Endometrium (tissue), 2 donors: ENCODE data around the gene PDE9A.
"Not testable (repeated sequence)": the region's sequence is repeated elsewhere in the genome, so short reads cannot be mapped to it uniquely, and the experiment has no call there.

Experiments used
- FAIRE-seq: peaks from 2 replicates; lab custom pipeline; 2012; peaks lifted over from hg19 to GRCh38; lab: Jason Lieb, UNC
- donor health status: control.
- donor health status: control.

PDE9A gene

DNA sequence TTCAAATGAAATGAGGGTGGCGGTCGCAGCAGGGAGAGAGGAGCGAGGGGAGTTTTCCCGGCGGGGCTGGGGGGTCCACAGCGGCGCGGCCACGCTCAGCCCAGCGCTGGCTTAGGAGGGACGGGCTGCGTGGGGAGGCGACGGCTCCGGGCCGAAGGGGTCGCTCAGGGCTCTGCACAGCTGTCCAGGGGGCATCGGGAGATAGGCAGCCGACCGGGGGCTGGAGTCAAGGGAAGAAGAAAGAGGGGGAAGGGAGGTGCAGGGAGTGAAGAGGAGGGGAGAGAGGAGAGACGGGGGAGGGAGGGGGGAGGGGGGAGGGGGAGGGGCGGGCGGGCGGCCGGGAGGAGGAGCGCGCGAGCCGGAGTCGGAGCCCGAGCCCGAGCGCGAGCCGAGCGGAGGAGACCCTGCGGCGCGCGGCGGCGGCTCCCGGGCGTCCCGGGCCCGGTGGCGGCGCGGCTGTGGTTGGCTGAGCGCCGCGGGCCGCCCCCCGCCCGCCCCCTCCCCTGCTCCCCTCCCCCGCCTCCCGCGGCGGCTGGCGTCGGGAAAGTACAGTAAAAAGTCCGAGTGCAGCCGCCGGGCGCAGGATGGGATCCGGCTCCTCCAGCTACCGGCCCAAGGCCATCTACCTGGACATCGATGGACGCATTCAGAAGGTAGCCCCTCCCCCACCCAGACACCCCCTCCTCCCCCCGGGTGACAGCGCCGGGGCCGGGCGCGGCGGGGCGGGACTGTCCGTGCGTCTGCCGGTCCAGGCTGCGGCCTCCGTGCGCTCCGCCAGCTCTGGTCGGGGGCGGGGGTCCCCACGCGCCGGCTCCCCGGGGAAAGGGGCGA is at the start of gene PDE9A:
Gene PDE9A (plus strand): TSS at position 391 of the 831 bp plus-strand sequence. CDS start 194 bp downstream, at position 585.
- no peak for FAIRE-seq

GRCh38 chr21:42607102-42607501 is 46.3 kb upstream of the PDE9A start:
- FAIRE-seq: no peak

GRCh38 chr21:42607525-42608102 is 45.8 kb upstream of the PDE9A start:
- no peak for FAIRE-seq

GRCh38 chr21:42608446-42608845 is 45.0 kb upstream of the PDE9A start:
- FAIRE-seq: no peak

- FAIRE-seq: no peak
Observed at GRCh38 chr21:42609811-42610210, 43.6 kb upstream of the PDE9A start.

GRCh38 chr21:42611852-42612251 is 41.6 kb upstream of the PDE9A start:
- no peak for FAIRE-seq

DNA sequence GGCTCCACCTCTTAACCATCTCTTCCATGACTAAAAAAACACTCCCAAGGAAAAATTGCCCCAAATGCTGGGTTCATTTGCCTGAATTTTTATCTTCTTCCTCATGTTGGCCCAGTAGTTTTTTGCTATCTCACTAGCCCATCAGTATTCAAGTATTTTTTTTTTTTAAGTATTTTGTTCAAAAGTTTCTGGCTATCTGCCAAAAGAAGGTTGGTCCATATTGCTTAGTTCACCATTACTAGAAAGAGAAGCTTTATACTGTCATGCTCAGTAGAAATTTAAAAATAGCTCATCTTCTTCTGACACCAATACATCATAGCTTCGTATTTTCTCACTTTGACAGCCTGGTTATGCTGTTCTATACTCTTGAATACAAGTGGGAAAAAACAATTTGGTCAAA is 41.0 kb upstream of the PDE9A start:
- no peak for FAIRE-seq

GRCh38 chr21:42613756-42614155 is 39.7 kb upstream of the PDE9A start:
- no peak for FAIRE-seq

DNA sequence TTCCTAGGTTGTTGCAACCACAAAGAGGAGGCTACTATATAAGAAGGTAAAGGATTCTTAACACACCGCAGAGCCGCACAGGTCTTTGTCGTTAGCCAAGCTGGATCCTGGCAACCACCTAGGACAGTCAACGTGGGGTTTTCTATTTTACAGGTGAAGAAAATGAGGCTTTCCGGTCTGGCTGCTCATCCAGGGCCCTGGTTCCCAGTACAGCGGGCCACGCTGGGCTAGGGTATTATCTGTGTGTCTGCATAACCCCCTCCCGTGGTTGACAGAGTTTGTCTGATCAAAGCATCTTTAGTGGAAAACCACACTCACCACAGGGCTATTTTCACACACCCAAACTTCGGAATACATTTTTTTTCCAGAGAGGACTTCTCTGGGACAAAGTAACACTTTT is 39.0 kb upstream of the PDE9A start:
- no peak for FAIRE-seq

DNA sequence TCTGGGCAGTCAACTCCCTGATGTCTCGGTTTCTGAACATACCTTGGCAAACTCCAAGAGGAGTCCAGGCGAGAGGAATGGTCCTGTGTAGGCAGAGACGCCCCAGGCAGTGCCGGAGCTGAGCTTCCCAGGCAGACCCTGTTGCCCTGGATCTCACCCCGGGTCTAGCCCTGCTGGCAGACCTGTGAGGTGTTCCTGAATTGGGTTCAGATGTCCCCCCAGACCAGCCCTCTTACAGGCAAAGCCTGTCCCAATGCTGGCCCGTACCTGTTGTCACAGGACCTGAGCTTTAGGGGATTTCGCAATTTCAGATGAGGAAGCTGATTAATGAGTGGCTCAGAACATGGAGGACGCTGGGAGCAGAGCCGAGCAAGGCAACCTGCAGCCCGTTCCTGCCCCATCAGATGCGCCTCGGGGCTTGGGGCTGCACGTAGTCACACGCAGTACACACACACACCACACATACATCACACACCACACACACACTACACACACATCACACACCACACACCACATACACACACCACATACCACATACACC is 38.5 kb upstream of the PDE9A start:
- no peak for FAIRE-seq

GRCh38 chr21:42615377-42615776 is 38.0 kb upstream of the PDE9A start:
- not testable (repeated sequence) for FAIRE-seq

DNA sequence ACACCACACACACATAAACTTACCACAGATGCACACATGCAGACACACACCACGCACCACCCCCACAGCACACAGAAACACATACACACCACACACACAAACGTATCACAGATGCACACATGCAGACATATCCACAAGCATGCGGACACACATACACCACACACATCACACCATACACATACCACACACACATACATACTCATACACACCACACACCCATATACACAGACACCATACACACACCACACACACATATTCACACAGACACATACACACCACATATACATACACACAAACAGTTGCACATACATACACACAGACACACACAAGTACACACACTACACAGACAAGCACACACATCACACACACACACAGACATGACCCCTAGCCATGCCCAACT is 37.5 kb upstream of the PDE9A start:
- FAIRE-seq: no peak

DNA sequence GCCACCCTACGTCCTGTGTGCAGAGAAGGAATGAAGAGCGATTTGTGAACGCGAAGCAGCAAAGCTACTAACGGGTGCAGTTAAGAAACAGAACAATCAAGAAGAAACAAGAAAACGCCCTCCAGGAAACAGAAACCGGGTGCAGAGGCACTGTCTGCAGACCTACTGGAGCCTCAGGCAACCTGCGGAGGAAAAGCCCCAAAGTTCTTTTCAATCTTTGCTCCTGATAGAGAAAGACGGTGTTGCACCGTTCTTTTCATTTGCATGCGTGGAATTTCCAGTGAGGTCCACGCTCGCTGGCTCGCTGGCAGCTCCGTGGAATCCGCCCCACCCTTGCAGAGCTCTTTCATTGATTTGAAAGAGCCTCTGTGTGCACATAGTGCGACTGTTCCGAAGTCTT is 37.0 kb upstream of the PDE9A start:
- no peak for FAIRE-seq

DNA sequence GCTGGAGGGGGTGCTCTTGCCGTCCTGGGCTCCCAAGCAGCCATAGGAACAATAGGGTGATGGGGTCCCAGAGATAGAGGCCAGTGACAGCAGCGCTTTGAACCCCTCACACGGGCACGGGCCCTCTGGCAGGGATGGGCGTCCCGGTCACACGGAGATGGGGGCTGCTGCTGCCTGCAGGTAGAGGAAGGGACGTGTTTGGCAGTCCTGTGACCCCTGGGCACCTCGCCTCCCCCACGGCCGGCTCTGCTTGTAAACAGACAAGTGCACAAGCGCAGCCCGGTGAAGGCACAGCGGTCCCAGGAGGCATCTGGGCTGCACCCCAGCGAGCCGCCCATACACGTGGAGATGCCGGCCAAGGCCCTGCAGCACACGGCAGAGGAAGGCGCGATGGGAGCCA is 36.5 kb upstream of the PDE9A start:
- FAIRE-seq: no peak

DNA sequence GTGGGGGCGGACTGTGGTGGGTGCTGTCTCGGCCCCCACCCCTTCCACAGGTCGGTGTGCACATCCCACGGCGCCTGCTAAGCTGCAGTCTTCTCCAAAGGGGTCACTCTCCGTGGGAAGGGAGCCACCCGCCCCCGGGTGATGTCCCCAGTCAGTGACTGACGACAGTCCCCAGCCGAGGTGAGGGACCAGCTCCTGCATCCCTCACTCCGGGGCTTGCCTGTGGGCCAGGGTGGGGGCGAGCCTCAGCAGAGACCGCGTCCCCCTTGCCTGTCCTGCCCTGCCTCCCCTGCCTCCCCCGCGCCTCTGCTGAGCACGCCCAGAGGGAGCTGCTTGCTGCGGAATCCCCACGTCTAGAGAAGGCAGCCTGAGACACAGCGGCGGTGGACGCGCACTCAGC is 35.9 kb upstream of the PDE9A start:
- FAIRE-seq: no peak

DNA sequence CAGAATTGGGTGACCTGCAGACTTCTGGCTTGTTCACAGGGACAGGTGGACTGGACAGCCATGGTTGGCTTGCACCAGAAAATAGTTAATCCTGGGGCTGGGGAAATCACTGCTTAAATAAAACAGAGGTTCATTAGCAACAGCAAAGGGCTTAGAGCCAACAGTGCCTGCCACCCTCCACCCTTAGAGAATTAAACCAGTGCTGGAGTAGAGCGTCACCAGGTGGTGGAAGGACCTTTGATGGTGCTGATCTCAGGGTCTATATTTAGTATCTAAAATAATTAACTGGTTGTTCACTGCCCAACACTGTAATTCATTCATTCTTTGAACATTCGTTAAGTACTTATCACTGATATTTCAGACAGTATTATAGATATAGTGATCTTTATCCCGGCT is 34.7 kb upstream of the PDE9A start:
- no peak for FAIRE-seq

GRCh38 chr21:42619166-42619565 is 34.3 kb upstream of the PDE9A start:
- FAIRE-seq: no peak

DNA sequence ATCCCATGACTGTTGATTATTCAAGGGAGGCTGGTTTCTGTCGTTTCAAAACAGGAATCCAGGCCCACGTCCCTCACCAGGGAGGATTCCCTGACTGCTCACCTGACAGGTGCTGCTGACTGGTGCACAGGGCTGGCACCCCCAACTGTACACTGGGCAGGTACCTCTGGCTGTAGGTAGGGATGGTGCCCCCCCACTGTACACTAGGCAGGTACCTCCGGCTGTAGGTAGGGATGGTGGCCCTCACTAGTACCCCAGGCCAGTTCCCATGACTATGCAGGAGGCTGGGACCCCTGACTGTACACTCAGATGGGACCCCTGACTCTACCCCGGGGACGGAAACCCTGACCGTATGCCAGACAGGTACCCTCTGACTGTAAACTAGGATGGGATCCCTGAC is 33.6 kb upstream of the PDE9A start:
- no peak for FAIRE-seq

DNA sequence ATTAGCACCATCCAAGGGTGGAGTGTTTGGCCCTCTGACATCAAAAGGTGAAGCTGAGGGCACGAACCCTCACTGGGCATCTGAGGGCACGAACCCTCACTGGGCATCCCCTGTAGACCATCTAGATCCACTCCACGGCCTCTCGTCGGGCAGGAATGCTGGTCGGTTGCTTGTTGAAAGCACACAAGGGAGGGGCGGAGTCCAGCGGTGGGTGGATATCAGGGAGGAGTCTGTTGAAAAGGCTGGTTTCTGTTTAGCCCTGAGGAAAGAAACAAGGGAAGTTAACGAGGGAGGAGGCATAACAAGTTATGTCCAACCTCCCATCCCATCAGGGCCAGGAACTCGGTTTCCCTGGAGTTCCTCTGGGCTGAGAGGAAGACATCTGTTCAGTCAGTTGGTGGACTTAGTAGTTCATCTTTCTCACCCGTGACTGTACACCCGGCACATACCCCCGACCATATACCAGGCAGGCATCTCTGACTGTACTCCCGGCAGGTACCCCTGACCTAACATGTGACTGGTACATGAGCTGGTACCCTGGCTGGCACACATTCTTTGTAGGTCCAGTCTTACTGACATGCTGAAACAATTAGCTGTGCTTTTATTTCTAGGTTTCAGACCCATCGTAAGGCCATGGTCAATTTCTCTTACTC is 32.1 kb upstream of the PDE9A start:
- FAIRE-seq: no peak

DNA sequence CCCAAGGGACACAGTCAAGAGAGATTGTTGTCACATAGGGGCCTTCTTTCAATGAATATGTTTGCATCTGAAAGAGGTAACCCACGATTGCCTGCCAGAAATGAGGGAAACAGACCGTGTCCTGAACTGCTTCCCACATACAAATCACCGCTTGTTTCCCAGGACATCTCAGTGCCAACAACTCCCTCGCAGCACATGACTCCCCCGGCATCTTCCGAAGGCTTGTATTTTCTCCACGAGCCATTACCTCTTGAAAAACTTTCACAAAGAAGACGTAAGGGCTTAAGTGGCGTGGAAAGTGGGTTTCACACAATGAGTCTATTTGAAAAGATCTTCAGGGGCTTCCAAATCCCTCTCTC is 31.6 kb upstream of the PDE9A start:
- FAIRE-seq: no peak

- FAIRE-seq: no peak
Observed at GRCh38 chr21:42622284-42622683, 31.1 kb upstream of the PDE9A start.

GRCh38 chr21:42623694-42624093 is 29.7 kb upstream of the PDE9A start:
- no peak for FAIRE-seq

DNA sequence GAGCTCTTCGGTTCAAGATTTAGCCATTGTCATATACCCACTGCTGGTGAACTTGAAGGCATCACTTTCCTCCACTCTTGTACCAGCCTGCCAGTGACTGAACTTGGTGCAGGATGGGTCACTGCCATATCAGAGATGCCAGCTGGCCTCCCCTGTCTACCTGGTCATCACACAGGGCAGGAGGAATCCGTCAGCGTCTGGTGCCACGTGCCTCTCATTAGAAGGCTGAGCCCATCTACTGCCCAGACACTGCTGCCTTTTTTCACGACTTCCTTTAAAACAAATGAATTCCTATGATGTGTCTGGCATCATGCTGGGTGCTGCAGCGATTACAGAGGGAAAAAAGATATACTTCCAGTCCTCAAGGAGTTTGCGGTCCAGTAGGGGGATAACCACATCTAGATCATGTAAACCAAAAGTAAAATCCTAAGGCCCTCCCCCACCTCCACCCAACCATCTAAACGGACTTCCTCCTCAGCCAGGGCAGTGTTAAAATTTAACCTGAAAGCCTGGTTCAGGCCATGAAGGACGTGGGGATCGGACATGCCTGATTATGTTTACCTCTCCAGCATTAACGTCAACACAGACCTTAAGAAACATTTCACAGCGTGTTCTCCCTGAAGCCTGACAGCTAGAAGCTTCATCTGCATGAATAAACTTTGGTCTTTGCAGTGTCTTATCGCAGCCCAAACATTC is 29.2 kb upstream of the PDE9A start:
- no peak for FAIRE-seq
